DMS 273 treated with DMSO at 0.1 percent for 48 hours (cell line): ENCODE data around the gene BAHCC1.

Source experiments
- DNase-seq: peaks from one replicate; lab custom pipeline; 2025; lab: John Stamatoyannopoulos, UW

BAHCC1 gene

GRCh38 chr17:81427173-81428120, 32.2 kb downstream of the BAHCC1 start:
- peak; percentile 23 for DNase-seq

GRCh38 chr17:81428121-81428515, 32.9 kb downstream of the BAHCC1 start:
- peak; percentile 26 for DNase-seq

GRCh38 chr17:81428516-81428915, 33.3 kb downstream of the BAHCC1 start:
- DNase-seq: no peak

GRCh38 chr17:81428948-81429774, 33.9 kb downstream of the BAHCC1 start:
- peak; percentile 55 for DNase-seq

DNA sequence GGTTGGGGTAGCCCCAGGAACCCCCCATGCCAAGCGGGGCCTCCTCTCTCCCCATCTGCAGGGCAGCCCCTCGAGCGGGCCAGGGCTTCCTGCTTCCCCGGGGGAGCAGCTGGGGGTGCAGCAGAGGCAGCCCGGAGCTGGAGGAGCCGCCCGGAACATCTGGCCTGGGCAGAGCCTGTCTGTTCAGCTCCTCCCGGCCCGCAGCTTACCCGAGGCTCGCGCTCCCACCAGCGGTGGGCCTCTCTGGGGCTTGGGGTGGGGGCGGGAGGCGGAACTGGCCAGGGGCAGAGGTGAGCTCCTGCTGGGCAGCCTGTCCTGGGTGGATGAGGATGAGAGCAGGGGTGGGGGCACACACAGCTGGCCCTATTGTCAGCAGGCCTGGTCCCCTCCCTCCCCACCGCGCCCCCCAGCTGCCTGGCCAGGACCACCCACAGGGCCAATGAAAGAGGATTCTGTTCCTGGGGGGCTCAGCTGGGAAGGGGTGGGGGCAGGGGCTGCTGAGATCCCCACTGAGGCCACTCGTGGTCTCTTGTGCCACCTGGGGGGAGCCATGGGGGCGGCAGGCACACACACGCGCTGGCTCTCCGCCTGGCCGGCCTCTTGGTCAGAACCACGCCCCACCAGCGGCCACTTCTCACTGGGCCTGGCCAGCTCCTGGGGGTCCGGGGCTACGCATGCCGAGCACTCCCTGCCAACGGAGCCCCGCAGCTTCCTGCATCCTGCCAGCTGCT, 34.7 kb downstream of the BAHCC1 start:
- DNase-seq: peak; percentile 69

- no peak for DNase-seq
Measured at GRCh38 chr17:81431545-81432482, 36.6 kb downstream of the BAHCC1 start.

- peak; percentile 85 for DNase-seq
Measured at GRCh38 chr17:81432941-81433340, 37.7 kb downstream of the BAHCC1 start.

DNA sequence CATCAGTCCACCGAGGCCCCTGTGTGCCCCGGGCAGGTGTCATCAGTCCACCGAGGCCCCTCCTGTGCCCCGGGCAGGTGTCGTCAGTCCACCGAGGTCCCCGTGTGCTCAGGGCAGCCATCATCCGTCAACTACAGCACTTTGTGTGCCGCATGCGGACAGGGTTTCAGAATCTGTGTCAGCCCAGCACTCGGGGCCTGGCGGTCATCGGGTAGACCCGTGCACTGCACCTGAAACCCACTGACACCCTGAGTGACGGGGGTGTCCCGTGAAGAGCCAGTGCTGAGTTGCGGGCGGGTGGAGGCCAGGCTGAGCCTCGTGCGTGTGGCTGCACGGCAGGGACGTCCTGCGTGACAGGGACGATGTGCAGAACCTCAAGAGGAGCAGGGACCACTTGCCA, 38.4 kb downstream of the BAHCC1 start:
- DNase-seq: no peak

DNA sequence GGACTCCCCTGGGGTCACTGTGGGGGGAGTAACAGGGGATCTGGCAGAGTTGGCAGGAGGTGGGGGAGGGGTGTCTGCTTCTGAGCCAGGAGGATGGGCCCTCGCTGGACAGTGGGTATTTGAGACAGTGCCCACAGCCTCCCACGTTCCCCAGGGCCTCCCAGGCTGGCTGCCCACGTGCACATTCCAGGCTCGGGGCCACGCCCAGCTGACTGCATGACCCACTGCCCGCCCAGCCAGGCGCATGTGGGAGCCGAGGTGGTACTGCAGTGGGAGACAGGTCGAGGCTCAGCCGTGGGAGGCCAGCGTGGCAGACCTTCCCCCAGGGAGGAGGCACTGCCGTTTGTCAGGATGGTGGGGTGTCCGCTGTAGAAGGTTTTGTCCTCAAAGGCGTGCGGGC, 38.8 kb downstream of the BAHCC1 start:
- no peak for DNase-seq

GRCh38 chr17:81434681-81435417, 39.6 kb downstream of the BAHCC1 start:
- no peak for DNase-seq

GRCh38 chr17:81435652-81436293, 40.5 kb downstream of the BAHCC1 start:
- DNase-seq: no peak

DNA sequence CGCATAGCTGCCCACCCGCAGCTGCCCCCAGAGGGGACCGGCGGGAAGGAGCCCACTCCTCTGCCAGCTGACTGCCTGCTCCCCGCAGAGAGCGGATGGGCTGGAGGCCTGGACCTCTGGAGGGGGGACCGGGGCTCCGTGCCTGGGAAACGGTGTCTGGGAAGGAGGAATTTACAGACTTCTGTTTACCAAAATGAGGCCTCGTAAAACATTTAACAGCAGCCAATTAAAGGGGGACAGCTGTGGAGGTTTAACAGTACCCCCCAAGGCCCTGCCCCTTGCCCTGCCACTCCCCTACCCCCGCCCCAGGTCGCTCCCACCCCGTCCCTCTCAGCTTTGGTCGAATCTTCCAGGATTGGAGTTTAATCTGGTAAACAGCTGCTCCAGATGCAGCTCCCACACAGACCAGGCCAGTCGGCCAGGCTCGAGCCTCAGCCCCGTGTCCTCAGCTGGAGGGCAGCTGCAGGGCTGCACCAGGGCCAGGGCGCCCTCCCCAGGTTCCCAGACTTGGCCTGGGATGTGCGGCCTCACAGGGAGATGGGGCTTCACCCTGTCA, 41.1 kb downstream of the BAHCC1 start:
- peak; percentile 42 for DNase-seq

- DNase-seq: no peak
Measured at GRCh38 chr17:81437191-81437651, 42.0 kb downstream of the BAHCC1 start.

GRCh38 chr17:81438007-81438659, 42.9 kb downstream of the BAHCC1 start:
- no peak for DNase-seq

DNA sequence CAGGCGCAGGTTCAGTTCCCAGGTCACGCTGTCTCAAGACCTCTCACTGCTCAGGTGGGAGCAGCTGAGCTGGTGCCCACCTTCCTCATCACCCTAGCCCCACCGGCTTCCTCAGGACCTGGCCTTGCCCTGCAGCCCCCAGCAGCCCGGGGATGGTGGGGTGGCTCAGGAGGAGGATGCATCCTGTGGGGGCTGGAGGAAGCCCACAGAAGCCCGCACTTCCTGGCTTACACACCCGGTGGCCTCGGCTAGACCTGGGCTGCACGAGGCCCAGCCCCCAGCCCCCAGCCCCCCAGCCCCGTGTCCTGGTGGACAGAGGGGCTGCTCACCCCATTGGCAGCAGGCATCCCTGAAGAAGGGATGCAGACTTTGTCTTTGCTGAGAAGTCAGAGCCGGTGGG, 43.4 kb downstream of the BAHCC1 start:
- DNase-seq: no peak

- DNase-seq: no peak
Measured at GRCh38 chr17:81440051-81440471, 44.8 kb downstream of the BAHCC1 start.

DNA sequence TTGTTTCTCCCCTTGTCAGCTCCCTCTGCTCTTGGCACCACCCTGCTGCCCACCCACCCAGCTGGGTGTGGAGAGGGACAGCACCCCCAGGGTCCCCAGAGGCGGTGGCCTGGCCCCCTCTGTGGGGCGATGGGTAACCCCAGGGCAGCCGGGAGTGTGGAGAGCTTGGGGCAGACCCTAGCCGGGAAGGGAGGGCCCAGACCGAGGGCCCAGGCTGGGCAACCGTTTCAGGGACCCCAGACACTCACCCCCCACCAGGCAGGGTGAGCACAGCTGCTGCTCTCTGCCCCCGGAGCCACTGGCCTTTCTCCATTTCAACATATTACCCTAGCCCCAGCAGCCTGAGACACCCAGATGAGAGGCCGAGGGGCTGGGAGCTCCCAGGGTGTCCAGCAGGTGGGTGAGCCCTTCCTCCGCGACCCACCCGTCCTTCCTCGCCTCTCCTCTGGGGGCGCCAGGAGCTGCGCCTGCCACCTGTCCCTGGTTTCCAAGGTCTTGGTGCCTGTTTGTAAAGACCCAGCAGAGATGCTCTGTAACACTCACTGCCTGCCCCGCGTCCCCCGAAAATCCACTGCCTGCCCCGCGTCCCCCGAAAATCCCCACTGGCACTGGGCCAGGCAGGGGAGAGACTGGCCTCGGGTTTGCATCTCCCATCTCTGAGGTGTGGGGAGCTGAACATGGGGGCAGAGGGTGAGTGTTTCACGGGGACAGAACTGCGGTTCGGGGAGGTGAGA, 45.4 kb downstream of the BAHCC1 start:
- no peak for DNase-seq

DNA sequence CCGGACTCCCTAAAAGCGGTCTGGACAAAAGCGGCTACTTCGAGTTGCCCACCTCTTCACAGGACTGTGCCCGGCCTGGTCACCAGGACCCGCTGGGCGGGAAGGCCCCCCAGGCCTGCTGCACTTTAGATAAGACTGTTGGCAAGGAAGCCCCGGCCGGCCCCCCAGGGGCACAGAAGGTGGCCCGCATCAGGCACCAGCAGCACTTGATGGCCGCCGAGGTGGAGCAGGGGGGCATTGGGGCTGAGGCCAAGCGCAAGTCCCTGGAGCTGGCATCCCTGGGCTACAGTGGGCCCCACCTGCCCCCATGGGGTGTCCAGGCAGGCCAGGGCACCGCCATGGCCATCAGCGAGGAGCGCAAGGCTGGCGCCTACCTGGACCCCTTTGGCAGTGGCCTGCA, 47.5 kb downstream of the BAHCC1 start:
- DNase-seq: no peak
